Neural cell (in vitro differentiated cells): Measurements from ENCODE around the gene LUZP1. TPM values are rescaled to one million over a fixed set of nuclear protein-coding genes. Genes with fewer than 3 reads are reported as not detected.

Experiments
- H2AFZ ChIP-seq: fragments of 200-600, 300-800 bp; sonication (generic), shearing (Covaris generic); 2 replicates; pipeline ENCODE4 v1.6.0; 2014; ENCODE audit warnings: low read depth, mild to moderate bottlenecking, antibody characterized with exemption, low read length, moderate library complexity
- H3F3A ChIP-seq: fragments of 200-600 bp; shearing (Covaris generic); 2 replicates; pipeline ENCODE4 v1.6.1; 2016; ENCODE audit warnings: mild to moderate bottlenecking, moderate library complexity, mixed read lengths, antibody characterized with exemption, low read length; ENCODE audit not compliant: insufficient read depth, poor library complexity, severe bottlenecking
- H3K27ac ChIP-seq: fragments of 200-600, 300-800 bp; sonication (generic), shearing (Covaris generic); 2 replicates; pipeline ENCODE4 v1.5.1; 2014; ENCODE audit warnings: mild to moderate bottlenecking, low read length, moderate library complexity
- H3K27me3 ChIP-seq: fragments of 300-800, 200-600 bp; sonication (generic), shearing (Covaris generic); 2 replicates; pipeline ENCODE4 v1.6.0; 2014; ENCODE audit warnings: mild to moderate bottlenecking, low read depth, low read length, moderate library complexity; ENCODE audit not compliant: insufficient read depth
- H3K36me3 ChIP-seq: fragments of 300-800, 200-600 bp; sonication (generic), shearing (Covaris generic); 2 replicates; pipeline ENCODE4 v1.5.1; 2014; ENCODE audit warnings: mild to moderate bottlenecking, antibody characterized with exemption, low read length, moderate library complexity; ENCODE audit not compliant: insufficient read depth
- H3K4me2 ChIP-seq: fragments of 300-800, 200-600 bp; sonication (generic), shearing (Covaris generic); 2 replicates; pipeline ENCODE4 v1.6.0; 2014; ENCODE audit warnings: mild to moderate bottlenecking, low read length
- H3K4me3 ChIP-seq: fragments of 300-800, 200-600 bp; sonication (generic), shearing (Covaris generic); 2 replicates; pipeline ENCODE4 v1.5.1; 2014; ENCODE audit warnings: mild to moderate bottlenecking, low read length, moderate library complexity
- H3K79me2 ChIP-seq: fragments of 200-600 bp; shearing (Covaris generic); replicated peaks from 2 replicates; pipeline ENCODE4 v1.6.0; 2014; ENCODE audit warnings: mild to moderate bottlenecking, low read length, moderate library complexity; ENCODE audit not compliant: insufficient read depth
- H3K9ac ChIP-seq: fragments of 300-800, 200-600 bp; sonication (generic), shearing (Covaris generic); 2 replicates; pipeline ENCODE4 v1.6.1; 2016; ENCODE audit warnings: mild to moderate bottlenecking, low read length, mixed read lengths
- H3K9me2 ChIP-seq: fragments of 200-600 bp; shearing (Covaris generic); 2 replicates; pipeline ENCODE4 v1.6.1; 2016; ENCODE audit warnings: mild to moderate bottlenecking, low read length, mixed read lengths; ENCODE audit not compliant: insufficient read depth
- H3K9me3 ChIP-seq: fragments of 200-600, 300-800 bp; sonication (generic), shearing (Covaris generic); 2 replicates; pipeline ENCODE4 v1.6.1; 2016; ENCODE audit warnings: mild to moderate bottlenecking, mixed run types, low read length, moderate library complexity, mixed read lengths
- H4K20me1 ChIP-seq: fragments of 200-600 bp; shearing (Covaris generic); 2 replicates; pipeline ENCODE4 v1.6.1; 2016; ENCODE audit warnings: mild to moderate bottlenecking, mixed run types; ENCODE audit not compliant: insufficient read depth
- CTCF ChIP-seq: fragments of 450-650 bp; IDR thresholded peaks from 2 replicates; pipeline ENCODE4 v1.5.1; 2014; ENCODE audit warnings: antibody characterized with exemption, mild to moderate bottlenecking, moderate library complexity; ENCODE audit not compliant: poor library complexity, severe bottlenecking
- EP300 ChIP-seq: fragments of 450-650 bp; conservative IDR thresholded peaks from 2 replicates; pipeline ENCODE4 v1.6.1; 2014; ENCODE audit warnings: antibody characterized with exemption, mild to moderate bottlenecking, moderate library complexity; ENCODE audit not compliant: poor library complexity, severe bottlenecking
- EZH2 ChIP-seq: fragments of 200-600, 300-800 bp; shearing (Covaris generic), sonication (generic); IDR thresholded peaks from 2 replicates; pipeline ENCODE4 v1.6.1; 2014; ENCODE audit warnings: antibody characterized with exemption, low read length, borderline replicate concordance, mild to moderate bottlenecking; ENCODE audit not compliant: insufficient read depth, poor library complexity, severe bottlenecking
- MXI1 ChIP-seq: fragments of 450-650 bp; conservative IDR thresholded peaks from 2 replicates; pipeline ENCODE4 v1.6.1; 2014; ENCODE audit warnings: antibody characterized with exemption, mild to moderate bottlenecking; ENCODE audit not compliant: poor library complexity, severe bottlenecking
- POLR2AphosphoS5 ChIP-seq: IDR thresholded peaks from 2 replicates; pipeline ENCODE4 v1.6.1; 2012
- RAD21 ChIP-seq: fragments of 450-650 bp; conservative IDR thresholded peaks from 2 replicates; pipeline ENCODE4 v1.6.1; 2014; ENCODE audit warnings: antibody characterized with exemption, mild to moderate bottlenecking, moderate library complexity
- REST ChIP-seq: IDR thresholded peaks from 2 replicates; pipeline ENCODE4 v1.6.1; 2012; ENCODE audit warnings: borderline replicate concordance
- SMC3 ChIP-seq: fragments of 450-650 bp; conservative IDR thresholded peaks from 2 replicates; pipeline ENCODE4 v1.6.1; 2014; ENCODE audit warnings: antibody characterized with exemption, mild to moderate bottlenecking, moderate library complexity; ENCODE audit not compliant: poor library complexity
- TAF1 ChIP-seq: IDR thresholded peaks from 2 replicates; pipeline ENCODE4 v1.6.1; 2012; ENCODE audit warnings: low read depth
- polyA plus RNA-seq: library from polyadenylated mRNA; depleted of rRNA; stranded (reverse); fragments of >200 nt; gene quantifications from 2 replicates; pipeline ENCODE4 v1.2.3, GENCODE V29; 2014

LUZP1 gene
- polyA plus RNA-seq, 1 donor from 2014 or later, result 2.3 TPM

GRCh38 chr1:23116921-23117699 is 51.5 kb downstream of the LUZP1 start:
- H3K36me3 ChIP-seq, result no peaks in the 10 kb centered on the region
- no peak overlapping the region for H3K4me2 ChIP-seq
- H3K4me3 ChIP-seq, result no peak overlapping the region
- no peak overlapping the region for H3K27ac ChIP-seq
- H2AFZ ChIP-seq, result no peak overlapping the region
- H3K79me2 ChIP-seq, result peaks cover 11% of the 10 kb centered on the region
- no peaks in the 10 kb centered on the region for H3K27me3 ChIP-seq
- TF ChIP-seq REST, result no peak
- TF ChIP-seq CTCF, result no peak
- no peak for TF ChIP-seq EZH2
- TF ChIP-seq MXI1, result no peak
- TF ChIP-seq SMC3, result no peak
- no peak for TF ChIP-seq RAD21
- TF ChIP-seq POLR2AphosphoS5, result no peak
- no peak for TF ChIP-seq EP300
- no peak for TF ChIP-seq TAF1
- H4K20me1 ChIP-seq, result no peaks in the 10 kb centered on the region
- H3F3A ChIP-seq, result no peaks in the 10 kb centered on the region
- H3K9ac ChIP-seq, result no peak overlapping the region
- H3K9me3 ChIP-seq, result no peaks in the 10 kb centered on the region
- H3K9me2 ChIP-seq, result no peaks in the 10 kb centered on the region

GRCh38 chr1:23116216-23116836 is 52.3 kb downstream of the LUZP1 start:
- no peaks in the 10 kb centered on the region for H3K36me3 ChIP-seq
- peaks cover 11% of the 10 kb centered on the region for H3K79me2 ChIP-seq
- no peak overlapping the region for H3K27ac ChIP-seq
- no peak overlapping the region for H3K4me2 ChIP-seq
- no peaks in the 10 kb centered on the region for H3K9me2 ChIP-seq
- H3K27me3 ChIP-seq, result no peaks in the 10 kb centered on the region
- no peak overlapping the region for H3K4me3 ChIP-seq
- TF ChIP-seq CTCF (no peak), SMC3 (no peak), MXI1 (no peak), POLR2AphosphoS5 (no peak), RAD21 (no peak), TAF1 (no peak), EP300 (no peak), EZH2 (no peak), REST (no peak)
- no peaks in the 10 kb centered on the region for H4K20me1 ChIP-seq
- H3F3A ChIP-seq, result no peaks in the 10 kb centered on the region
- no peak overlapping the region for H3K9ac ChIP-seq
- H2AFZ ChIP-seq, result no peak overlapping the region
- H3K9me3 ChIP-seq, result no peaks in the 10 kb centered on the region
